ENCODE results near the gene CACNA2D4. TPM values are rescaled to one million over a fixed set of nuclear protein-coding genes. Genes with fewer than 3 reads are reported as not detected.

The CACNA2D4 gene
- total and polyA plus RNA-seq, 2 donors (not counting 1 experiment from before 2014, with no cell fraction given), result 0.68 to 0.99 TPM

DNA sequence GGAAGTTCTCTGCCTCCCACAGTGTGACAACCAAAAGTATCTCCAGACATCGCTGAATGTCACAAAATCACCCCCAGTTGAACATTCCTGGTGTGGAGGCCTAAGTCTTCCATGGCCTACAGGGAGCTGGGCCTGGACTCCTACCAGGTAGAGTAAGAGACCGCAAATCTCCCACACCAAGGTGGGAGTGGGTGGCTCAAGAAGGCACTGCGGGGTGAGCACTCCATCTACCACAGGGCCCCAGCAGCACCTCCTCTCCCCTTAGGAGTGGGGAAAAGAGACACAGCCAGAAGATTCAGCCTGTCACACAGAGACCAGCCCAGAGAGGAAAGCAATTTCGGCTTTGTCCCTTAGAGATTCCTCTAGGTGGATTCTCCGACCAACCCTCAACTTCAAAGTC lies 72.6 kb downstream of the CACNA2D4 start:
- Histone ChIP-seq H3K27me3 (ENCODE audit: control insufficient read depth, insufficient read depth, low read length) (peaks cover 21% of the 10 kb centered on the region), H2AFZ (ENCODE audit: low read length) (no peak overlapping the region)

DNA sequence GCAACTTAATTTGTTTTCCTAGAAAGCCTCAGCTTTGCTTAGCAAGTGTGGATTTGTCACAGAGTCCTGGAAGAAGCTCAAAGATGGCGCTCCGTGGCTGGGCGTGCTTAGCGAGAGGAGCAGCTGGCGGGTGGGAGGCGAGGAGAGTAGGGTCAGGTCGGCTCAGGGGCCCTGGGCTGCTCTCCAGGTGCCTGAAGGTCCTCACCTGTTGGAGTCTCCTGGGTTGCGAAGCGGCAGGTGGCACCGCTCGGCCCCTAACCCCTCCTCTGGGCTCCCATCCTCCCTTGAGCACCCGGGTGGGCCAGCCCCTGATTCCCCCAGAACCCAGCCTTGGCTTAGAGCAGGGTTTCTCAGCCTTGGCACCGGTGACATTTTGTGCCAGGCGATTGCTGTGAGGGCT lies 73.0 kb downstream of the CACNA2D4 start:
- Histone ChIP-seq H3K4me2 (ENCODE audit: extremely low read depth, insufficient read depth, low read length) (no peak overlapping the region), H3K4me3 (replicated peaks in 1 of 4; ENCODE audit: control extremely low read depth in 1 of 4, insufficient read depth in 1 of 4, low read depth in 3 of 4, low read length in 4 of 4) (no peak overlapping the region), H3K79me2 (ENCODE audit: control insufficient read depth, insufficient read depth, low read length) (no peaks in the 10 kb centered on the region), H3K36me3 (ENCODE audit: control insufficient read depth, insufficient read depth, low read length) (no peaks in the 10 kb centered on the region), H3K27ac (ENCODE audit: insufficient read depth, low read length) (no peak overlapping the region), H2AFZ (ENCODE audit: low read length) (no peak overlapping the region), H3K9ac (ENCODE audit: insufficient read depth, low read length) (no peak overlapping the region), H3K9me3 (ENCODE audit: control insufficient read depth, insufficient read depth, low read depth, low read length) (no peaks in the 10 kb centered on the region), H3K4me1 (ENCODE audit: control insufficient read depth, extremely low read depth, insufficient read depth, low read length) (no peaks in the 10 kb centered on the region), H3K27me3 (ENCODE audit: control insufficient read depth, insufficient read depth, low read length) (peaks cover 24% of the 10 kb centered on the region), H4K20me1 (ENCODE audit: control insufficient read depth, extremely low read depth, insufficient read depth, low read length) (no peaks in the 10 kb centered on the region)
- no peak for DNase-seq (ENCODE audit: low read depth in 2 of 2)
- TF ChIP-seq EZH2 (IDR thresholded peaks at IDR 0.05; ENCODE audit: low read length, missing control alignments), result no peak
- TF ChIP-seq, protein P1, sequence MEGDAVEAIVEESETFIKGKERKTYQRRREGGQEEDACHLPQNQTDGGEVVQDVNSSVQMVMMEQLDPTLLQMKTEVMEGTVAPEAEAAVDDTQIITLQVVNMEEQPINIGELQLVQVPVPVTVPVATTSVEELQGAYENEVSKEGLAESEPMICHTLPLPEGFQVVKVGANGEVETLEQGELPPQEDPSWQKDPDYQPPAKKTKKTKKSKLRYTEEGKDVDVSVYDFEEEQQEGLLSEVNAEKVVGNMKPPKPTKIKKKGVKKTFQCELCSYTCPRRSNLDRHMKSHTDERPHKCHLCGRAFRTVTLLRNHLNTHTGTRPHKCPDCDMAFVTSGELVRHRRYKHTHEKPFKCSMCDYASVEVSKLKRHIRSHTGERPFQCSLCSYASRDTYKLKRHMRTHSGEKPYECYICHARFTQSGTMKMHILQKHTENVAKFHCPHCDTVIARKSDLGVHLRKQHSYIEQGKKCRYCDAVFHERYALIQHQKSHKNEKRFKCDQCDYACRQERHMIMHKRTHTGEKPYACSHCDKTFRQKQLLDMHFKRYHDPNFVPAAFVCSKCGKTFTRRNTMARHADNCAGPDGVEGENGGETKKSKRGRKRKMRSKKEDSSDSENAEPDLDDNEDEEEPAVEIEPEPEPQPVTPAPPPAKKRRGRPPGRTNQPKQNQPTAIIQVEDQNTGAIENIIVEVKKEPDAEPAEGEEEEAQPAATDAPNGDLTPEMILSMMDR (conservative IDR thresholded peaks at IDR 0.05 in 1 of 2, IDR thresholded peaks at IDR 0.05 in 1 of 2; ENCODE audit: low read depth in 1 of 2, low read length in 2 of 2), result no peak

More for the DNA sequence above, 72.6 kb downstream of the CACNA2D4 start:
- no peaks in the 10 kb centered on the region for H3K36me3 ChIP-seq (ENCODE audit: control insufficient read depth, insufficient read depth, low read length)
- H4K20me1 ChIP-seq (ENCODE audit: control insufficient read depth, extremely low read depth, insufficient read depth, low read length), result no peaks in the 10 kb centered on the region
- no peak overlapping the region for H3K9ac ChIP-seq (ENCODE audit: insufficient read depth, low read length)
- no peak overlapping the region for H3K4me3 ChIP-seq (replicated peaks in 1 of 4; ENCODE audit: control extremely low read depth in 1 of 4, insufficient read depth in 1 of 4, low read depth in 3 of 4, low read length in 4 of 4)
- no peak overlapping the region for H3K27ac ChIP-seq (ENCODE audit: insufficient read depth, low read length)
- no peaks in the 10 kb centered on the region for H3K4me1 ChIP-seq (ENCODE audit: control insufficient read depth, extremely low read depth, insufficient read depth, low read length)
- no peak for DNase-seq (ENCODE audit: low read depth in 2 of 2)
- H3K9me3 ChIP-seq (ENCODE audit: control insufficient read depth, insufficient read depth, low read depth, low read length), result no peaks in the 10 kb centered on the region
- no peak overlapping the region for H3K4me2 ChIP-seq (ENCODE audit: extremely low read depth, insufficient read depth, low read length)
- H3K79me2 ChIP-seq (ENCODE audit: control insufficient read depth, insufficient read depth, low read length), result no peaks in the 10 kb centered on the region
- TF ChIP-seq EZH2 (IDR thresholded peaks at IDR 0.05; ENCODE audit: low read length, missing control alignments), result no peak
- TF ChIP-seq, protein P1 (conservative IDR thresholded peaks at IDR 0.05 in 1 of 2, IDR thresholded peaks at IDR 0.05 in 1 of 2; ENCODE audit: low read depth in 1 of 2, low read length in 2 of 2), result no peak

DNA sequence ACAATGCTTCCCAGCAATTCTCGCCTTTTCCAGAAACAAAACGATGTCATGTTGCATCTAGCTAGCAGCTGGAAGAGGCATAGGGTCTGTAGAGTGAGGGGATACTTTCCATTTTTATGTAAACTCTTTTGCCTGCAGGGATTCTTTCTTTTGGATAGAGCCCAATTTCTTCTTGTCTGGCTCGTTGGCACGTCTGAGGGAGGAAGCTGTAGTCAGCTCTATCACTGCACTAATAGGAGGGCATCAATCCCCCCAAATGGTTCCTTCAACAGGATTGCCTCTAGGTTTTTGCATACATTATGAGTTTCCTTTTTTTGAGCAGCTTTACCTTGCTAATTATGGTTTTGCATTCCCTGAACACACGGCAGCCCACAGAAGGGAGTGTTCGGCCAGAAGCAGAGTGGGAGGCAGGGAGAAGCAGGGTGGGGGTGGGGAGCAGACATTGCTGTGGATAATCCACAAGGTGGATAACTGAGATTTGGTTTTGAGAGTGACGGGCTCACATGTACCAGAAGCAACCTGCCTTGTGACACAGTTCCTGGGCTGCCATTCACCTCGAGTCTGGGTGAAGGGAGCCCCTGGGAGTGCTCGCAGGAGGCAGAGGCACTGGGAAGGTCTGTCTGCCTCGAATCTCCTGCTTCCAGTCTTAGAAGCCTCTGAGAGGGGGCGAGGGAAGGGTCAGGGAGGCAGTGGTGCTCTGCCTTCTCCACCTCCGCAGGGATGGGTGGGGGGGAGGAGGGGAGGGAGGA lies 73.6 kb downstream of the CACNA2D4 start:
- DNase-seq (ENCODE audit: low read depth in 2 of 2), result no peak
- no peaks in the 10 kb centered on the region for H3K79me2 ChIP-seq (ENCODE audit: control insufficient read depth, insufficient read depth, low read length)
- H4K20me1 ChIP-seq (ENCODE audit: control insufficient read depth, extremely low read depth, insufficient read depth, low read length), result no peaks in the 10 kb centered on the region
- no peaks in the 10 kb centered on the region for H3K9me3 ChIP-seq (ENCODE audit: control insufficient read depth, insufficient read depth, low read depth, low read length)
- no peak overlapping the region for H3K4me3 ChIP-seq (replicated peaks in 1 of 4; ENCODE audit: control extremely low read depth in 1 of 4, insufficient read depth in 1 of 4, low read depth in 3 of 4, low read length in 4 of 4)
- H3K9ac ChIP-seq (ENCODE audit: insufficient read depth, low read length), result no peak overlapping the region
- no peak overlapping the region for H3K27ac ChIP-seq (ENCODE audit: insufficient read depth, low read length)
- H3K4me1 ChIP-seq (ENCODE audit: control insufficient read depth, extremely low read depth, insufficient read depth, low read length), result no peaks in the 10 kb centered on the region
- TF ChIP-seq EZH2 (IDR thresholded peaks at IDR 0.05; ENCODE audit: low read length, missing control alignments), result no peak
- TF ChIP-seq, protein P1 (conservative IDR thresholded peaks at IDR 0.05 in 1 of 2, IDR thresholded peaks at IDR 0.05 in 1 of 2; ENCODE audit: low read depth in 1 of 2, low read length in 2 of 2), result no peak
- H2AFZ ChIP-seq (ENCODE audit: low read length), result no peak overlapping the region
- H3K27me3 ChIP-seq (ENCODE audit: control insufficient read depth, insufficient read depth, low read length), result peaks cover 24% of the 10 kb centered on the region
- H3K36me3 ChIP-seq (ENCODE audit: control insufficient read depth, insufficient read depth, low read length), result no peaks in the 10 kb centered on the region
- no peak overlapping the region for H3K4me2 ChIP-seq (ENCODE audit: extremely low read depth, insufficient read depth, low read length)
